T-helper 22 cell (primary cell): ENCODE results near the gene SGSM1.

Source experiments
- DNase-seq: peaks from one replicate; pipeline ENCODE4 v3.0.0-alpha.2; 2020; ENCODE audit warnings: low read depth

SGSM1 gene

GRCh38 chr22:24806663-24807001, 621 bp downstream of the SGSM1 start:
- DNase-seq = no peak

- no peak for DNase-seq
Measured at GRCh38 chr22:24807284-24807950, 1.4 kb downstream of the SGSM1 start.

- DNase-seq = no peak
Measured at GRCh38 chr22:24809331-24809730, 3.3 kb downstream of the SGSM1 start.

DNA sequence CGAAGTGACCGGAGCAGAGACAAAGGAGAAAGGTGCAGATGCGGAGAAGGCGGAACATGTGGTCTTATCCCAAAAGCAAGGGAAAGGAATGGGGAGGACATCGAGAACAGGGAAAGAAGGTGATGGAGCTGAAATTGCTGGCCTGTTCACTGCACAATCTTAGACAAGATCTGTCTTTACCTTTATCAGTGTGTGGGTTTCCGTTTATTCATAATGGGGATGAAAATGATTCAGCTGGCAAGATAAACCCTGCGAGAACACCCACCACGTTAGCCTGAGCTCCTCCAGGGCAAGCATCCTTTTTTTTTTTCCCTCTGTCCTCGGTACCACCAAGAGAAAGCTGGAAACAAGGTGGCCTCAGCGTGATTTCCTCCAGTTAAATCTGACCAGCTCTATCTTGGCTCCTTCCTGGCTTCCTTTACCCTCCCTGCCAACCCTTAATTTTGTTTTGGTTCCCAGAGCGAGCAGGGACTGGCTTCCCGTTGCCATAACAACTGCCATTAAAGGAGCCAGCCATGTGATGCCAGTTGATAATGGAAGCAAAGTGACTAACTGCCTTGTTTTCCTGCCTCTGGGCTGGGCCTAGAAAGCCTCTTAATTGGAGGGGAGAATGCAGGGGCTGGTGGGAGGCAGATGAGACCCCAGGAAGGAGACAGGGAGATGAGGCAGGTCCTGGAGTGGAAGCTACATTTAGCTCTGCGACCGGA, 4.2 kb downstream of the SGSM1 start:
- no peak for DNase-seq

- DNase-seq = no peak
Measured at GRCh38 chr22:24812950-24813775, 7.2 kb downstream of the SGSM1 start.

DNA sequence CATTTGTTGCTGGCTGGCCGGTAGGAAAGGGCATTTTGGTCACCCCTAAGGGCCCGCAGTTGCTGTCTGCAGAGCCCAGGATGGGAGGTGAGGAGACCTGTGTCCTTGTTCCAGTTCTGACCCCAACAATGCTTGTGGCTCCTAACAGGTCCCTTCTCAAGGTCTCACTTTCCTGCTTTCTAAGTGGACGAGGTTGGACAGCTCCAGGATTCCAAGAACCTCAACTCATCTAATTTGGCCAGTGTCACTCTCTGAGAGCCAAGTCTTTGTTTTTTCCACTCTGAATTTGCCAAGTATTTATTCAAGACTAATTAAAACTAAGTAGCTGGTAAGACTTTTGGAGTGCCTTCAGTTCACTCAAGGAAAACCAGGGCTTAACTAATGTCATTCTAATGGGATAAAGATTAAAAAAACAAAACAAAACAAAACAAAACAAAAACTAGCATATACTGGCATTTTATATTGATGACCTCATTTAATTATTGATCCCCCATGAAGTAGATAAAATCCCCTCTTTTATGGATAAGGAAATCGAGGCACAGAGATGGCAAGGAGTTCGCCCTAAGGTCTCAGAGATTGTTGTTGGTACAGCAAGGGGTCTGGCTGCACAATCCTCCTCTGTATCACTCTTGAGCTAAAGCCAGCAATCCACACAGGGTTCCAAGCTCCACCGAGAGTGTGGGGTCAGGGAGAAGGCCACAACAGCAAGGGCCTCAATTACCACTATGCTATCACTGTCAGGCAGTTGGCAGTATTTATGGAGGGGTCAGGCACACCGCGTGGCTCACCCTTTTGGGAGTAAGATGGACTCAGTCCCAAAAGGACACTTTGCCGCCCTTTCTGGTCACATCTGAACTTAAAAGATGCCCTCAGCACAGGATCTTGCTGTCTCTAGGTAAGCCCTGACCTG, 8.1 kb downstream of the SGSM1 start:
- DNase-seq = no peak

DNA sequence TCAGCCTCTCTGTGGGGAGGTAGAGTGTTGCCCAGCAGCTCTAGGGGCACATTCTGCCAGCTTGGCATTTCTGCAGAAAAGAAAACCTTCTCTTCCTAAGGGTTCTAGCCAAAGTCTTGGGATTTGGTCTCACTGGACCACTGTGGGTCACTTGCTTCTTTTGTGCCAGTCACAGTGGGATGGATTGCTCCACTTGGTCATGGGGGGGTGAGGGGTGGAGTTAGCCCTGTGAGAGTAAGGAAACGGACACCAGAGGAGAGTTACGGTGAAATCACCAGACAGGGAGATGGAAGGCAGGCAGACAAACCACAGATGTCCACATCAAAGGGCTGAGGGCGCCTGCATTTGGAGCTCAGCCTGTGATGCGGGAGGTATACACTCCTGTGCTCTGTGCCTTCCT, 10.8 kb downstream of the SGSM1 start:
- no peak for DNase-seq

DNA sequence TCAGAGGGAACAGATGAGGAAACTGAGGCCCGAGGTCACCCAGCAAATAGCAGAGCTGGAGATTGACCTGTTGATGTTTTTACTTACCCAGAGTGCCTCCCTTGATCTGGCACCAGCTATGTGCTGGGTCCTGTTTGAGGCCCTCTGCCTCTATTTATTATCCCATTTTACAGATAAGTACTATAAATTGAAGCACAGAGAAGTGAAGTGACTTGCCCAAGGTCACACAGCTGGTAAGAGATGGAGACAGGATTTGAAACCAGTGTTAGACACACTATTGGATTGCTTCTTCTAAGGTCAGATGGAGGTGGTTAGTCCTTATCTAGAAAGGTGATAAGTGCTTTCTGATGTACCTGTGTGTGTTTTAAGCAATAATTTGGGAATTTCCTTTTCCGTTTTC, 13.5 kb downstream of the SGSM1 start:
- DNase-seq = no peak

GRCh38 chr22:24819911-24820461, 14.0 kb downstream of the SGSM1 start:
- DNase-seq = no peak

DNA sequence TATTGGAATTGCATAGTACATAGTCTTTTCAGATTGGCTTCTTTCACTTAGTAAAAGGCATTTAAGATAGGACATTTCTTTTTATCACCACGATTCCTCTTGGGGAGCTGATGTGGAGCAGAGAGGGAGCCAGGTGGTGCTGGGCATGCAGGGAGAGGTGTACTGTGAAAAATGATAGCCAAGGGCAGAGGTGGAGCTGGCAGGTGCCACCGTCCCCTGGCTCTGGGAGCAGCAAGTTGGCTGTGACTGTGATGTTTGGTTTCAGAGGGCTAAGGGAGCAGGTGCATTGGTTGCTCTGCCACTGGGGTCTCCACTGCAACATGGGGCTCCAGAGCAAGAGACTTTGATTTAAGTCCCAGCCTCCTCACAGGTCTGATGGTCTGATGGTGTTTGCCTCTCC, 16.5 kb downstream of the SGSM1 start:
- no peak for DNase-seq

GRCh38 chr22:24823787-24824186, 17.8 kb downstream of the SGSM1 start:
- DNase-seq = no peak

GRCh38 chr22:24824250-24824649, 18.2 kb downstream of the SGSM1 start:
- DNase-seq = no peak

DNA sequence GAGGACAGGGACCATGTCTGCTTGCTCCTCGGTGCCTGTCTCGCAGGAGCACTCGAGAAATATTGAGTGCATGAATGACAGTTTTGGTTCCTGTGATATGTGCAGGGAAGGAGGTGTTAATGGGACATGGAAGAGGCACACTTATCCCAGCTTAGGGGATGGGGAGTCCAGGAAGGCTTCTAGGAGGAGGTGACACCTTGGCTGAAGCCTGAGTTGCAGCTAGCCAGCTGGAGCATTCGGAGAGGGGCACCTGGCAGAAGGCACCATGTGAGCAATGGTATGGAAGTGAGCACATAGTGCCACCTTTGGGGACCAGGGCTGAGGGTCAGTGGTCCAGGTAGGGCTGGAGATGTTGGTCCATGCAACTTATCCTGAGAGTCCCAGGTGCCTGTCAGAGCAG, 18.9 kb downstream of the SGSM1 start:
- no peak for DNase-seq

- DNase-seq = no peak
Measured at GRCh38 chr22:24826710-24827285, 20.8 kb downstream of the SGSM1 start.

GRCh38 chr22:24827296-24827695, 21.3 kb downstream of the SGSM1 start:
- no peak for DNase-seq

GRCh38 chr22:24830205-24830979, 24.4 kb downstream of the SGSM1 start:
- no peak for DNase-seq

- DNase-seq = no peak
Measured at GRCh38 chr22:24831687-24832086, 25.7 kb downstream of the SGSM1 start.

DNA sequence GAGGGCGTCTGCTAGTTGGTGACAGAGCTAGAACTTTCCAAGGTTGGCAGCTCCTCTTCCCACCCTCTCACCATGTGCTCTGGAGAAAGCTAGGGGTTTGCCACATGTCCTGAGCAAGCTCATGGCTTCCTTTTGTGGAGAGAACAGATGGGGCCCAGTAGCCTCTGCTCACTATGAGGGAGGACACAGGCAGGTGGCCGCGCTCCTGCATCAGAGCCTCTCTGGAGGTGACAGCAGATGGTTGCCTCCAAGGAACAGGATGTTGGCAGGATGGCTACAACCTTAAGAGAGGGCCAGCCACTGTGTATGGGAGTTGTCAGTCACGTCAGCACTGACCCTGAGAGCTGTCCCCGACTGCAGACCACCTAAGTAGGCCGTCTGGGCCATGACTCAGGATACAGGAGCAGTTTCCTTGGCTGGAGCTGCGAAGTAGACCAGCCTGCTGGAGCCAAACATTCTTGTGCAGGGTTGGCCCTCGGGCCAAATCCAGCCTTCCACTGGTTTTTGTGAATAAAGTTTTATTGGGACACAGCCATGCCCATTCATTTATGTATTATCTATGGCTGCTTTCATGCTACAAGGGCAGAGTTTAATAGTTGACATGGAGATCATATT, 28.0 kb downstream of the SGSM1 start:
- DNase-seq = no peak

GRCh38 chr22:24834845-24835570, 29.0 kb downstream of the SGSM1 start:
- DNase-seq = no peak
